Heart left ventricle (tissue), 13 donors: ENCODE data around the gene AAR2.

Experiments
- CTCF ChIP-seq, 12 donors: fragments of 200-600 bp; sonication (generic) in 4 of 12; IDR thresholded peaks; one replicate each; pipeline versions ENCODE4 v1.5.0 to v1.8.0; 2018 to 2022; ENCODE audit warnings: antibody characterized with exemption in 12 of 12, mild to moderate bottlenecking in 5 of 12
- POLR2A ChIP-seq, 2 donors: fragments of 450-650 bp; IDR thresholded peaks; one replicate each; pipeline ENCODE4 v1.6.1; 2017; ENCODE audit warnings: antibody characterized with exemption in 2 of 2, mild to moderate bottlenecking in 2 of 2, moderate library complexity in 2 of 2
- donor health status: ischemic (EF 13 %, LVEDD 7.1; RV severe dilation, severe dysfunction).
- donor health status: DM: no; HTN: yes; CAD: no.
- donor health status: DM: no; HTN: no; CAD: no.
- donor health status: ischemic (EF 25% LVEDD 6.9; RV normal size, moderate dysfunction).
- donor health status: ischemic (EF 25% LVEDD 5.7; RV mildly dilated, moderate dysfunction).
- donor health status: ischemic (EF 35%, LVEDD 5.7; RV mildly dilated, moderate dysfunction).
- donor health status: nonischemic (EF 11% LVEDD 7.7; RV severe dilation, severe dysfunction).
- donor health status: DM: yes; HTN: yes; CAD: no.
- donor health status: PGD.
- donor health status: ischemic (EF 29% LVEDD 5.4; RV normal size, mild dysfunction).
- donor health status: nonischemic (EF 23%, LVEDD 6.1; RV moderate dilation, normal function).

- TF ChIP-seq CTCF (IDR thresholded peaks at IDR 0.05) (no peak), POLR2A (IDR thresholded peaks at IDR 0.05) (no peak)
Measured at GRCh38 chr20:36219671-36220220, 16.5 kb upstream of the AAR2 start.
